Fibroblast of skin of abdomen (primary cell): ENCODE data around the gene C5orf47.

Experiments used
- DNase-seq: peaks from one replicate; pipeline ENCODE4 v3.0.0-alpha.2; 2013

C5orf47 gene

GRCh38 chr5:174044466-174045254, 55.7 kb downstream of the C5orf47 start:
- DNase-seq = no peak

GRCh38 chr5:174045470-174046025, 56.6 kb downstream of the C5orf47 start, which contains the start of gene NSG2:
Gene NSG2 (plus strand): TSS chr5:174045706. CDS start chr5:174046756, 1,050 bp downstream.
- DNase-seq = peak; percentile 87

GRCh38 chr5:174046558-174046957, 57.6 kb downstream of the C5orf47 start:
- no peak for DNase-seq

- DNase-seq = no peak
These were observed 58.6 kb downstream of the C5orf47 start for GRCh38 chr5:174047472-174048099.

GRCh38 chr5:174052636-174053035, 63.7 kb downstream of the C5orf47 start:
- DNase-seq = no peak

GRCh38 chr5:174053905-174054304, 64.9 kb downstream of the C5orf47 start:
- DNase-seq = no peak
